ENCODE data around the gene ATP1A2.

DNA sequence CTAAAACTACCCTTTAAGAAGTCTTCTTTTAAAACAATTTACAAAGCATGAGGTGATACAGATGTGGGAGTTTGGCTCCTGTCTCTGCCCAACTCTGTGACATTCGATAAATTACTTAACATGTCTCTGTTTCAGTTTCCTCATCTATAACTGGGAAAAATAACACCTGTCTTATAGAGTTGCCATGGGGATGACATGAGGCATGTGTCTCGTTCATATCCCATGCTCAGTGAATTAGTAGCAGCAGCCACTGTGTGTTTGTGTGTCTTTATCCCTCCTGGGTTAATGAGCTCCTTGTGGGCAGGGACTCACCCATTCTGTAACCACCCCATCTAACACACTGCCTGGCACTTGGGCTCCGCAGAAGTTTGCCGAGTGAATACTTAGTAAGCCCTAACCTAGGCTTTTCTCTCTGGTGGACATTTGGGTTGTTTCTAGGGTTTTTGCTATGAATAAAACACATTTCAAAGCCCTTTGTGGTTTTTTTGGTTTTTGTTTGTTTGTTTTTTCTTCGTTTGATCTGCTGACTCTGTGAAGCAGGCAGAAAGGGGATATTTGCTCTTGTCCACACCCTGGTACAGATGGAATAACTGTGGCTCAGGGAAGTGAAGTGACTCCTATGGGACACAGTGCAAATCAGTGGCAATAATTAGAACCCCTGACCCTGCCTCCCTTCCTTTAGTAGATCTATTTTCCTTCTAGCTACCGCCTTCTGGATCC lies 35.0 kb upstream of the ATP1A2 start:
- TF ChIP-seq, protein P1, sequence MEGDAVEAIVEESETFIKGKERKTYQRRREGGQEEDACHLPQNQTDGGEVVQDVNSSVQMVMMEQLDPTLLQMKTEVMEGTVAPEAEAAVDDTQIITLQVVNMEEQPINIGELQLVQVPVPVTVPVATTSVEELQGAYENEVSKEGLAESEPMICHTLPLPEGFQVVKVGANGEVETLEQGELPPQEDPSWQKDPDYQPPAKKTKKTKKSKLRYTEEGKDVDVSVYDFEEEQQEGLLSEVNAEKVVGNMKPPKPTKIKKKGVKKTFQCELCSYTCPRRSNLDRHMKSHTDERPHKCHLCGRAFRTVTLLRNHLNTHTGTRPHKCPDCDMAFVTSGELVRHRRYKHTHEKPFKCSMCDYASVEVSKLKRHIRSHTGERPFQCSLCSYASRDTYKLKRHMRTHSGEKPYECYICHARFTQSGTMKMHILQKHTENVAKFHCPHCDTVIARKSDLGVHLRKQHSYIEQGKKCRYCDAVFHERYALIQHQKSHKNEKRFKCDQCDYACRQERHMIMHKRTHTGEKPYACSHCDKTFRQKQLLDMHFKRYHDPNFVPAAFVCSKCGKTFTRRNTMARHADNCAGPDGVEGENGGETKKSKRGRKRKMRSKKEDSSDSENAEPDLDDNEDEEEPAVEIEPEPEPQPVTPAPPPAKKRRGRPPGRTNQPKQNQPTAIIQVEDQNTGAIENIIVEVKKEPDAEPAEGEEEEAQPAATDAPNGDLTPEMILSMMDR (IDR thresholded peaks at IDR 0.05): no peak
- TF ChIP-seq POLR2AphosphoS5 (IDR thresholded peaks at IDR 0.05) (no peak), POLR2A (IDR thresholded peaks at IDR 0.05) (no peak), EP300 (IDR thresholded peaks at IDR 0.05) (no peak)
